HG02610 (cell line): ENCODE measurements around the gene EIF4A3.
"Not testable (repeated sequence)": the region's sequence is repeated elsewhere in the genome, so short reads cannot be mapped to it uniquely, and the experiment has no call there.

Experiments
- ATAC-seq: cut with Tn5 transposase; IDR thresholded peaks from one replicate; pipeline ENCODE4 v1.9.1; 2021; ENCODE audit warnings: mild to moderate bottlenecking, moderate library complexity; ENCODE audit not compliant: unreplicated experiment

Gene EIF4A3

GRCh38 chr17:80173916-80174315, 27.0 kb upstream of the EIF4A3 start:
- ATAC-seq: no peak

DNA sequence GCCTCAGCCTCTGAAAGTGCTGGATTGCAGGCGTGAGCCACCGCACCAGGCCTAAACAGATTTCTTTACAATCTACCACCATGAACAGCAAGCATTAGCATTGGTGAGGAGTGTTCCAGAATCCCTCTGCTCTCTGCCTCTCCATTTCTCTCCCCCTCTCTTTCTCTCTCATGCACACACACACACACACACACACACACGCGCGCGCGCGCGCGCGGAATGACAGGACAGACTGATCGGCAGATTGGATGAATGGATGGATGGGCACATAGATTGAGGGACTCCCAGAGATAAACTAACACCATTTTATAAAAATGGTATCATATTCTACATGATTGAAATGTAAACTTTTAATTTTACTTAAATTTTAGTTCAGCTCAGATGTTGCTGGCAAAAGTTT, 26.2 kb upstream of the EIF4A3 start:
- no peak for ATAC-seq

GRCh38 chr17:80171681-80172080, 24.8 kb upstream of the EIF4A3 start:
- ATAC-seq: no peak

DNA sequence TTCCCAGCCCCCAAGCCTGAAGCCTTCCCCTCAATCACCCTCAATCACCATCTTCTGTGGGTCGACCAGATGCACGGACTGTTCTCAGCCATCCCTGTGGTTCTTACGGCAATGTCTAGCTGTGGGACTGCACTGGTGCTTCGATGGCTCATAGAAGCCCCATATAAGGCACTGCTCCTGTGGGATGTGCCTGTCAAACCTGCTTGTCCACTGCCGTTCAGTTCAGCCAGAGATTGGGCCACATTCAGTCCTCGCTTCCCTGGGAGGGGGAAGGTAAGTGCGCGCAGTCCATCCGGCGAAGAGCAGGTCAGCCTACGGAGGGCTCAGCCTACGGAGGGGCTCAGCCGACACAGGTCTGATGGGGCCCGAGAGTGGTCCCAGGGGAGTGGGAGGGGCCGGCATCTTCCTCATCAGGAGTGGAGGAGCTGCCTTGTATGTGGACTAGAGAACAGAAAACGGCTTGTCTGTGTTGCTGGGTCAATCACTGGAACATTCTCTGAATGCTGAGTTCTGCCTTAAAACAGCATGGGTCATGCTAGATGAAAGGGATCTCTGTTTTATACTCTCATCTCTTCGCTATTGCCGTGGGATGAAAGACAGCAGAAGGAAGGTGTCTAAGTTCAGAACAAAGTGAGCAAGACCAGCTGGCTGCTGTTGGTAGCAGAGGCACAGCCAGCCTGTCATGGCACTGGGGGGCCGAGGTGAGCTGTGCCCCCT, 23.0 kb upstream of the EIF4A3 start, which contains the start of gene CARD14:
CARD14 (plus strand) TSS at position 247 of the 717 bp plus-strand sequence. CDS start 11,409 bp downstream, outside the sequence.
- ATAC-seq: no peak

DNA sequence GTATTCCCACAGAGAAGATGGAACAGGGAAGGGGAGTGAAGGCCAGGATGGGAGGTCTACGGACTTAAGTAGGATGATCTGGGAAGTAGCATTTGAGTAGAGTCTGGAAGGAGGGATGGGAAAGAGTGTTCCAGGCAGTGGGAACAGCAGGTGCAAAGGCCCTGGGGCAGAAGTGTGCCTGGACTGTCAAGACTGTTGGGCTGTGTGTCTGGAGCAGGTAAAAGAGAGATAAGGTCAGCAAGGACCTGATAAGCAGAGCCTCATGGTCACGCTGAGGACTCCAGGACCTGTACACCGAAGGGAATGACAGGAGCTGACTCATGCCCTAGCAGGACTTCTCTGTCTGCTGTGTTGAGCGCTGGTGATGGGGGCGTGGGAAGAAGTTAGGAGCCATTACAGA, 22.2 kb upstream of the EIF4A3 start:
- no peak for ATAC-seq

GRCh38 chr17:80168371-80168770, 21.4 kb upstream of the EIF4A3 start:
- ATAC-seq: no peak

- ATAC-seq: no peak
Observed at GRCh38 chr17:80166446-80166845, 19.5 kb upstream of the EIF4A3 start.

- no peak for ATAC-seq
Observed at GRCh38 chr17:80164185-80164584, 17.3 kb upstream of the EIF4A3 start.

- ATAC-seq: no peak
Observed at GRCh38 chr17:80163336-80163735, 16.4 kb upstream of the EIF4A3 start.

GRCh38 chr17:80160536-80160935, 13.6 kb upstream of the EIF4A3 start:
- no peak for ATAC-seq

DNA sequence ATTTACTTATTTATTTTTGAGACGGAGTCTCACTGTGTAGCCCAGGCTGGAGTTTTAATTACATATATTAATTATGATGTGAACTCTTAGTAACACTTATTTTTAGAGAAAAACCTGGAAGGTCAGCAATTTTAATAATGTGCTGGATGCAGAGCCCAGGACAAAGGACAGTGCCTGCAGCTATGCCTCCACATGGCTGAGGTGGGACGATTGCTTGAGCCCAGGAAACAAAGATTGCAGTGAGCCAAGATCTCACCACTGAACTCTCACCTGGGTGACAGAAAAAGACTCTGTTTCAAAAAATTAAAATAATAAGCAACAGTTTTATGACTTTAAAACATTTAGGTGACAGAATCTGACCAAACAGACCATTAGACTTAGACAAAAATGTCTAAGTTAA, 11.9 kb upstream of the EIF4A3 start:
- ATAC-seq: no peak

- not testable (repeated sequence) for ATAC-seq
Observed at GRCh38 chr17:80155600-80155999, 8.7 kb upstream of the EIF4A3 start.

DNA sequence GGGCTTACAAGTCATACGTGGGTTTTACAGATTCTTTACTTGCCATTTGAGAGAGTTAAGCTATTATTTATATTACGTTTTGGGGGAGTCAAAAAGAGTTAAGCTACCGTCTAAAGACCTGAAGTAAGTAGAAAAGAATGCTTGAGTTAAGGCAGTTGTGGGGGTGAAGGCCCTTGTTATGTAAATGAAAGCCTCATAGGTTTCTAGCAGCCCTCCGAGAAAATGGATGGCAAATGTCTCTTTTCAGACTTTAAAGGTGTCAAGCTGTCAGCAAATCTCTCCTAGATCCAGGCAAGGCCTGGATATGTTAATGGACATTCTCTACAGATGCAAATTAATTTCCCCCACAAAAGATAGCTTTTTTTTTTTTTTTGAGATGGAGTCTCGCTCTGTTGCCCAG, 7.2 kb upstream of the EIF4A3 start:
- ATAC-seq: no peak

DNA sequence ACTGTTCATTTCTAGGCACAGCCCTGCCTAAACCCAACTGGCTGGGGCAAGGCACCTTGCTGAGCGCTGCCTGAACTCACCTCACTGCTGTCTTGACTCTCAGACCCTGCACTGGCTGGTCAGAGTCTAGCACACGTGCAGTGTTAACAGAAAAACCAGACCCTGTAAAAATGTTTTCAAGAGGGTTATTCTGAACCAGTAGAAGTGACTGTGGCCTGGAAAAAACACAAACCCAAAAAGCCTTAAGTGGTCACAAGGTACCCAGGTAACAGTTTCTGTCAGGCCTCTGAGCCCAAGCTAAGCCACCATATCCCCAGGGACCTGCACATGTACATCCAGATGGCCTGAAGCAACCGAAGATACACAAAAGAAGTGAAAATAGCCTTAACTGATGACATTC, 6.1 kb upstream of the EIF4A3 start:
- ATAC-seq: peak; percentile 48

DNA sequence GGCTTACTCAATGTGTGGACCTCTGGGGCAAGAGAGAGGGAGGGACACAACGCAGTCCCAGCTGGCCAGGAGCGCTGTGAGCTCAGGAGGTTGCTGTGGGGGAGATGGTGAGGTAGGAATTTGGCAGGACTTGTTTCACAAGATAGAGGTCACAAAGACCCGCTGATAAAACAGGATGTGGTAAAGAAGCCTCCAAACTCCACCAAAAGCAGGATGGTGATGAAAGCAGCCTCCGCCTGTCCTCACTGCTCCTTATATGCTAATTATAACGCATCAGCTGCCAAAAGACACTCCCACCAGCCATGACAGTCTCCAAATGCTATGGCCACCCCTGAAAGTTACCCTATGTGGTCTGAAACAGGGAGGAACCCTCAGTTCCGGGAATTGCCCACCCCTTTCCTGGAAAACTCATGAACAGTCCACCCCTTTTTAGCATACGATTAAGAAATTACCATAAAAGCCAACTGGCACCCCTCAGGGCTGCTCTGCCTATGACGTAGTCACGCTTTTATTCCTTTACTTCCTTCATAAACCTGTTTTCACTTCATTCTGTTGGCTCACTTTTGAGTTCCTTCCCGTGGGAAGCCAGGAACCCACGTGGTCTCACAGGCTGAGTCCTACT, 5.3 kb upstream of the EIF4A3 start:
- ATAC-seq: no peak

DNA sequence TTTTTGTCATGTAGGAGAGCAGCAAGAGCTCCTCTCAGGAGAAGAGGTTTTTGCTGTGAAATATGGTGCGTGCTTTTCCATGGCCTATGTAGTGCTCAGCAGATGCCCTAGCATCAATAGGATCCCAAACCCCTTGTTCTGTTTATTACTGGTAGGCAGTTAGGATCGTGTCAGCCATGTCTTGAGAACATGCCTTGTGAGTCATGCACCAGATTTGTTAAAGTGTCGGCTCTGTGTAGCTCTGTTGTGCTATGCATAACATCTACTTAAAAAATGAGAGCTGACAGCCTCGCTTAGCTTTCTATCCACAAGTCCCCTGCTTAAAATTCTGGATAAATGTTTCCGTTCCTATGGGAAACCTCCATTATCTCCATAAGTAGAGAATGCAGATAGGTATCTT, 4.4 kb upstream of the EIF4A3 start:
- no peak for ATAC-seq

- ATAC-seq: no peak
Observed at GRCh38 chr17:80146121-80147034, 550 bp downstream of the EIF4A3 start.

GRCh38 chr17:80145076-80146075, 1.6 kb downstream of the EIF4A3 start:
- no peak for ATAC-seq

GRCh38 chr17:80142929-80143328, 4.0 kb downstream of the EIF4A3 start:
- no peak for ATAC-seq

DNA sequence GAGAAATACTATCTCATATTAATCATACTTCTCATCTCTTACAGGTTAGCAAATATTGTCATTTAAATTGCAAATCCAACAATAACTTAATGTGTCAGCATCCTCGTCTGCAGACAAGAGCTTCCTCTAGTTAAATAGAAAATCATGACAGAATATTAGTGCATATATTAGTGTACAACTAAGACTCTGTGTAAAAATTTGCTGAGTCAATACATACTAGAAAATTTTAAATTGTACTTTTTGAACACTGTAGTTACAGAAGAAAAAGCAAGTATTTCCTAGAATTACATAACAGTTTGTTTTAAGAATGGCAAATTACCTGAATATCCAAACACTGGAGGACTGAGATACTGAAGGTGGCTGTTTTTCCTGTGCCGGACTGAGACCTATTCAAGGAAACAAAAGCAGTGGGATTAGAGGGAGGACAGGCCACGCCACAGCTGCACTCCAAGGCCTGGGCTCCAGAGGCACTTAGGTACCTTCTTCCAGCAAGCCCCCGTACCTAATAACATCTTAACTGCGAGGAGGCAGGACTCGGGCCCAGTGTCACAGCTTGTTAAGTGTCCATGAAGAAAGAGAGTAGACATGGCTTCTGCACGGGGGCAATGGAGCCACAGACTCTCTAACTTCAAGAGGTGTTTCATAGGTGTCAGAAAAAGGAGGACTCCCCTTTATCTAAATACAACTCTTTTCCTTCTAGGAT, 5.3 kb downstream of the EIF4A3 start:
- no peak for ATAC-seq
